ENCODE results near the gene BMERB1.
"Not testable (repeated sequence)": the region's sequence is repeated elsewhere in the genome, so short reads cannot be mapped to it uniquely, and the experiment has no call there.

The BMERB1 gene

DNA sequence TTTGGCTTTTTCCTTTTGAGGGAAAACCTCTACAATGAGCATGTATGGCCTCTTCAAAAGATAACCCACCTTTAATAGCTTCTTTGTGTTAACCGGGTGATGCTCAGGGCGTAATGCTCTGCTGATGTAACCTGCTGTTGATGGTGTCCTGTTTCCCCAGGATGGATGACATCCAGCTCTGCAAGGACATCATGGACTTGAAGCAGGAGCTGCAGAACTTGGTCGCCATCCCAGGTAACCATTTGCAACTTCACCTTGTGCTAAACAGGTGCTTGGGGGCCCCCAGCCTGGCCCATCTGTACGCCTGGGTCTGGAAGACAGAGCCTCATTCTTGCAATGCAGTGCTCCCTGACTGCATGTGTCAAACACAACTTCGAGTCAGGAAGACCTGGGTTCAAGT lies 133.4 kb downstream of the BMERB1 start:
- no peak for DNase-seq

DNA sequence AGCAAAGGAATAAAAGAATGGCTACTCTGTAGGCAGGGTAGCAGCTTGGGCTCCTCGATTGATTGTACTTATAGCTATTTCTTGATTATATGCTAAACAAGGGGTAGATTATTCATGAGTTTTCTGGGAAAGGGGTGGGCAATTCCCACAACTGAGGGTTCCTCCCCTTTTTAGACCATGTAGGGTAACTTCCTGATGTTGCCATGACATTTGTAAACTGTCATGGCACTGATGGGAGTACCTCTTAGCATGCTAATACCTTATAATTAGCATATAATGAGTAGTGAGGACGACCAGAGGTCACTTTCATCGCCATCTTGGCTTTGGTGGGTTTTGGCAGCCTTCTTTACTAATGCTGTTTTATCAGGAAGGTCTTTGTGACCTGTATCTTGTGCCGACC lies 136.3 kb downstream of the BMERB1 start:
- not testable (repeated sequence) for DNase-seq

DNA sequence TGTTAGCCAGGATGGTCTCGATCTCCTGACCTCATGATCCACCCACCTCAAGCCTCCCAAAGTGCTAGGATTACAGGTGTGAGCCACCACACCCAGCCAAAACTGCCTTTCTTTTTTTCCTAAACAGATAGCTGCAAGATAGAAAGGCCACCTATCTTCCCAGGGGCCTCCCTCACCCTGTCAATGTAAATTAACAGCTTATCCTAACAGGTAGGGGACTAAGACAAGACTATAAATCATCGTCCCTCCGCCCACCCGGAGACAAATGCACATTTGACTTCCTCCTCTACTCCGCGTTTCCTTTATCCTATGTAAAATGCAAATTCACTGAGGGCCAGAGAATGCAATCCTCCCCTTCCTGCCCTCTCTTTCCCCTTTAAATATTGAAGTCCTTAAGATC lies 137.2 kb downstream of the BMERB1 start:
- DNase-seq, result no peak

DNA sequence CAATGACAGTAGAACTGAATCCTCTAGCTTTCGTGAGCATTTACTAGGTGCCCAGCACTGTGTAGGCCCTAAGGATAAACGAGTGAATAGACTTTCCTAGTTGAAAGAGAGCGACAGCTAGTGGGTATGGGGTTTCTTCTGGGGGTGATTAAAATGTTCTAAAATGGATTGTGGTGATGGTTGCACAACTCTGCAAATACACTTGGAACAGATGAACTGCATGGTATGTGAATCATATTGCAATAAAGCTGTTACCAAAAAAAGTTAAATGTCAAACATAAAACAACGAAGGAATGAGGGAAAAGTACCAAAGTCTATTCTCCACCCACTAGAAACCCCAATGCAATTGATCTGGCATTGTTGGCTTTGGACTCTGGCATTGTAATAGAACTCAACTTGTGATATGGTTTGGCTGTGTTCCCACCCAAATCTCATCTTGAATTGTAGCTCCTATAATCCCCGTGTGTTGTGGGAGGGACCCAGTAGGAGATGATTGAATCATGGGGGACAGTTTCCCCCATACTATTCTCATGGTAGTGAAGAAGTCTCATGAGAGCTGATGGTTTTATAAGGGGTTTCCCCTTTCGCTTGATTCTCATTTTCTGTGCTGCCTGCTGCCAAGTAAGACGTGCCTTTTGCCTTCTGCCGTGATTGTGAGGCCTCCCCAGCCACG lies 138.1 kb downstream of the BMERB1 start:
- DNase-seq, result no peak

DNA sequence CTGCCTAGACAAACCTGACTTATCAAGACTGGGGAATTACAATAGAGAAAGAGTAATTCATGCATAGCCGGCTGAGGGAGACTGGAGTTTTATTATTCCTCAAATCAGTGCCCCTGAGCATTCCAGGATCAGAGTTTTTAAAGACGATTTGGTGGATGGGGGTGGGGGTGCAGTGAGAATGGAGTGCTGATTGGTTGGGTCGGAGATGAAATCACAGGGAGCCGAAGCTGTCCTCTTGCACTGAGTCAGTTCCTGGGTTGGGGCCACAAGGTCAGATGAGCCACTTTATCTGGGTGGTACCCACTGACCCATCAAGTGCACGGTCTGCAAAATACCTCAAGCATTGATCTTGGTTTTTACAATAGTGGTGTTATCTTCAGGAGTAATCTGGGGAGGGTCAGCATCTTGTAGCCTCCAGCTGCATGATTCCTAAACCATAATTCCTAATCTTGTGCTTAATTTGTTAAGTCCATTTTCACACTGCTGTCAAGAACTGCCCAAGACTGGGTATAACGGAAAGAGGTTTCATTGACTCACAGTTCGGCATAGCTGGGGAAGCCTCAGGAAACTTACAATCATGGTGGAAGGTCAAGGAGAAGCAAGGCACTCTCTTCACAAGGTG lies 139.0 kb downstream of the BMERB1 start:
- DNase-seq, result no peak

DNA sequence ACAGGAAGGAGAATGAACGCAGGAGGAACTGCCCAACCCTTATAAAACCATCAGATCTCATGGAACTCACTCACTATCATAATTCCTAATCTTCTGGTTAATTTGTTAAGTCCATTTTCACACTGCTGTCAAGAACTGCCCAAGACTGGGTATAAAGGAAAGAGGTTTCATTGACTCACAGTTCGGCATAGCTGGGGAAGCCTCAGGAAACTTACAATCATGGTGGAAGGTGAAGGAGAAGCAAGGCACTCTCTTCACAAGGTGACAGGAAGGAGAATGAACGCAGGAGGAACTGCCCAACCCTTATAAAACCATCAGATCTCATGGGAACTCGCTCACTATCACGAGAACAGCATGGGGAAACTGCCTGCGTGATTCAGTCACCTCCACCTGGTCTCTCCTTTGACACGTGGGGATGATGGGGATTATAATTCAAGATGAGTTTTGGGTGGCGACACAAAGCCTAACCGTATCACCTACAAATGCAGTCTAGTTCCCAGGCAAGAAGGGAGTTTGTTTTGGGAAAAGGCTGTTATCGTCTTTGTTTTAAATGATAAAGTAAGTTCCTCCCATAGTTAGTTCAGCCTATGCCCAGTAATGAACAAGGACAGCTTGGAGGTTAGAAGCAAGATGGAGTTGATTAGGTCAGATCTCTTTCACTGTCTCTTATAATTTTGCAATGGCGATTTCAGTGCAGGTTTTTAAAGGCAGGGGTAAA lies 139.7 kb downstream of the BMERB1 start:
- not testable (repeated sequence) for DNase-seq

DNA sequence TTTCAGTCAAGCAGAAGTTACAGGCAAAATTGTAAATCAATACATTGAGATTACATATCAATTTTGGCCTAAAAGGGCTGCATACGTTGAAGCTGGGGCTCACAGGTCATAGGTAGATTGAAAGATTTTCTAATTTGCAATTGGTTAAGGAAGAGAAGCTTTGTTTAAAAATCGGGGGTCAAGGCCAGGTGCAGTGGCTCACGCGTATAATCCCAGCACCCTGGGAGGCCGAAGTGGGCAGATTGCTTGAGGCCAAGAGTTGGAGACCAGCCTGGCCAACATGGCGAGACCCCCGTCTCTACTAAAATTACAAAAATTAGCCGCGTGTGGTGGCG lies 140.2 kb downstream of the BMERB1 start:
- no peak for DNase-seq

DNA sequence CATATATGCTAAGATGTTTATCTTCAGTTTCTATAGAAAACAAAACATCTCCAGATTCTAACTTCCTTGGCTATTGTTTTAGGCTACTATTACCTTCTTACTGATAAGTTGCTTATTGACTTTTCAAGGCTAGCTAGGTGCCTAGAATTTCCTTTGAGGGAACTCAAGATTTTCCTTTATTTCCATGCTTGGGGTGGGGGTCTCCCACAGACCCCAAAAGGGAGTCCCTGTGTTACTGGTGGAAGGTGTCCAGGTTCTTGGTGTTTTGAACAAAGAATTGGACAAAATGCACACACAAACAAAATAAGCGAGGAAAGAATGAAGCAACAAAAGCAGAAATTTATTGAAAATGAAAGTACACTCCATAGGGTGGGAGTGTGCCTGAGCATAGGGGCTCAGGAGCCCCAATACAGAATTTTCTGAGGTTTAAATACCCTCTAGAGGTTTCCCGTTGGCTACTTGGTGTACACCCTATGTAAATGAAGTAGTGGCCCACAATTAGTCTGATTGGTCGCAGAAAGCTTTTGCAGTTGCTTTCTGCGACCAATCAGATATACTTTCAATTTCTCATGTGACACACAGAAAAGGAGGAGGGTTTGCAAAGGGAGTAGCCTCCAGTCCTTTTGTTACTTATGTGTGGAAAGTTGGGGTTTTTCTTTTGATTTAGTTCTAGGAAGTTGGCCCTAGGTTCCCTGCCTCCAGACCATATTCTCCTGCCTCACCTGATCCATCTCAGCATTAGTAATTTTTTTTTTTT lies 141.1 kb downstream of the BMERB1 start:
- DNase-seq, result no peak

DNA sequence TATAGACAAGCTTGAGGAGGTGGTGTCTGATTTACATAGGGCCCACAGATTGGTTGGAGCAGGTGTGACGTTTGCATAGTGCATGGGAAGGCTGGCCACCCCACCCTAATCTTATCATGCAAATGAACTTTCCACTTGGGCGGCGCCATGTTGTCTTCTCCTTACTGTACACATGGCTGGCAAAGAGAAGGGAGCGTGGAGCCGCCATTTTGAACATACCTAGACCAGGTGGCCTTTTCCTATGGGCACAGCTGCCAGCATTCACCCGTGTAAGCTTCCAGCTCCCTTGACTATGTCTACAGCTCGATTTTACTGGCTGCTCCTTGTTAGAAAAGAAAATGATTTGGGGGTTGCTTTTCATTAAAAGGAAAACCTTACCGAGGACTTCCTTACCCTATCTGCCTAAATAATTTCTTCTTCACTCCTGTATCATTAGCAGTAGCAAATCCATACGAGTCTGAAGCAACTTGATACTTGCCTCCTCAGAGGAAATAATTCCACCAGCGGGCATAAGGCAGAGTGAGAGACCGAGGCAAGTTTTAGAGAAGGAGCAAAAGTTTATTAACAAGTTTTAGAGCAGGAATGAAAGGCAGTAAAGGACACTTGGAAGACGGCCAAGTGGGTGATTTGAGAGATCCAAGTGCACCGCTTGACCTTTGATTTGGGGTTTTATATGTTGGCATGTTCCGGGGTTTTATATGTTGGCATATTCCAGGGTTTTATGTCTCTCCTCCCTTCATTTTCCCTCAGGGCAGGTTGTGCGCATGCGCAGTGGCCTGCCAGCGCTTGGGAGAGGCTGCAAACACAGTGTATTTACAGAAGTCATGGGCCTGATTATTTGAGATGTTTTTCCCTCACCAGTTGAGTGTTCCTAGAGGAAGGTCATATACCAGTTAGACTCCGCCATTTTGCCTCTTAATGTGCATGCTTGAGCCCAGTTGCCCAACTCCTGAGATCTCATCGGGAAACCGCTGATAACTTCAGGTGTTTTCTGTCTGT lies 142.9 kb downstream of the BMERB1 start:
- DNase-seq, result no peak

DNA sequence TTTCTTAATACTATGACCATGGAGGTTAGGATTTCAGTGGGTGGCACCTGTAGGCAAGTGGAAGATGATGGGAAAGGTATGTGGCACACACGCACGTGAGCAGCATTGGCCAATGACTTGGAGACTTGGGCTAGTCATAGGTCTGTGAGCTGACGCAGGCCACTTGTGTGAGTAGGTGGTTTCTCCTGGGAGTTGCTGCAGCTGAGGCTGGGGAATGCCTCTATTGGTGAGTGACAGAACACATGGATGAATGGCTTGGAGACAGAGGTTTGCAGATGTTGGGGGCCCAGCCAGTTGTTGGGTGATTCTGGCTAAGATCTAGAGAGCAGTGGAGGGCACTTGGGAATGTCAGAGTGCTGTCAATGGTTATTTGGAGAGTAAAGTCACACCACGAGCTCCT lies 144.4 kb downstream of the BMERB1 start:
- DNase-seq, result no peak

DNA sequence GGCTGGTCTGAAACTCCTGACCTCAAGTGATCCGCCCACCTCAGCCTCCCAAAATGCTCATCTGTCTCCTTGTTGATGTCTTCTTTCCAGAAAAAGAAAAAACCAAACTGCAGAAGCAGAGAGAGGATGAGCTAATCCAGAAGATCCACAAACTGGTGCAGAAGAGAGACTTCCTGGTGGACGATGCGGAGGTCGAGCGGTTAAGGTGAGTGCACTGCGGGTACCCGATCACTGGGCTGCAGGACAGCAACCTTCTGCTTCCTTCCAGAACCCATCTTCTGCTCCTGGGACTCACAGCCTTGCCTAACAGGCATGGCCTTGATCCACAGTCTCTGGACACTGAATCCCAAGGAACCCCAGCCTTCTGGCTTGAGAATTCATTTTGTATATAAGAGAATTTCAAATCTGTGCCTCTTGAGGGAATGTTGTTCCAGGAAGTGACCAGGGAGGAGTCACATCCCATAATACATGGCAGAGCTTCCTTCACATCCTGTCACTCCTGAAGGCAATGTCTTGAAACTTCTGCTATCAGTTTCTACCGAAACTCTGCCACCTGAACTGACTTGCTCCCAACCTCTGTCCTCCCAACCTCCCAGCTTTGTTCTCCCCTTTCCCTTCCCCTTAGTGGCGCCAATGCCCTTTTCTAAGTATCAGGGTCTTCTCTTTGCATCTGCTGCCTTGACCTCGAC lies 146.9 kb downstream of the BMERB1 start:
- no peak for DNase-seq

DNA sequence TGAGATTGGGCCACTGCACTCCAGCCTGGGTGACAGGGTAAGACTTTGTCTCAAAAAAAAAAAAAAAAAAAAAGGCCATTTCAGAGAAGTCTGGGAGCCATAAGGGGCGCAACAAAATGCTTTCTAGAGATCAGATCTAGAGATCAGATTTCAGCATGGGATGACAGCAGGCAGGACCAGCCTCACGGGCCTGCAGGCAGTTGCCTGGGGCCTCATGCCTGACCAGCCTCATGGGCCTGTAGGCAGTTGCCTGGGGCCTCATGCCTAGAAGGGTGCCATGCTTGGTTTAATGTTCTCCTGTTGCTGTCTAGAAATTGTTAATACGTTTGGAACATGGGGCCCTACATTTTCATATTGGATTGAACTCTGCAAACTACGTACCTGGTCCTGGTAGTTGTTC lies 149.1 kb downstream of the BMERB1 start:
- no peak for DNase-seq

DNA sequence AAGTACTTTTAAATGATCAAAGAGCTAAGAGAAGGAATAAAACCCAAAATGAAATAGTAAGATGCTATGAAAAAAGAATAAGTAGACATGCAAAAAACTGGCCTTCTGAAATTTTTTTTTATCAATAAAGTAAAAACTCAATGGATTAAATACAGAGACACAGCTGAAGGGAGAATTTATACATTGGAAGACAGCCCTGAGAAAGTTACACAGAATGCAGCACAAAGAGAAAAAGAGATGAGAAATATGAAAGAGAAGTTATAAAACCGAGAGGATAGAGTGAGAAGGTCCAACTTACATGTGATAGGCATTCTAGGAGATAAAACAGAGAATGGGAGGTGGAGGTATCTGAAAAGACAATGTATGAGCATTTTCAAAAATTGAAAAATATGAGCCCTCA lies 151.6 kb downstream of the BMERB1 start:
- no peak for DNase-seq

DNA sequence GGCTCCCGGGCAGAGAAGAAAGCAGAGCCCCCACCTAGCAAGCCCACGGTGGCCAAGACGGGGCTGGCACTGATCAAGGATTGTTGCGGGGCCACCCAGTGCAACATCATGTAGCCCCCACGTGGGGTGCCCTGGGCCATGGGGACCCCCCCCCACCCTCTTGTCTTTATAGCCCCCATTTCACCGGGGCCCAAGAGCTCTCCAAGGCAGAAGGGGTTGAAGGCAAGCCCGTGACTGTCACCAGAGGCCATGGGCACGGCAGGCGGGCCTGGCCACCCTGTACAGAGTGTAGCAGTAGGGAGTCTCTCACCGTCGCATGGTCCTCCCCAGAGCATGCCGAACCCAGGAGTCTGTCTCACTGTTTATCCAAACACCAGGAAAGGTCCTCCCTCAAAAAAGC lies 152.3 kb downstream of the BMERB1 start:
- DNase-seq, result no peak

DNA sequence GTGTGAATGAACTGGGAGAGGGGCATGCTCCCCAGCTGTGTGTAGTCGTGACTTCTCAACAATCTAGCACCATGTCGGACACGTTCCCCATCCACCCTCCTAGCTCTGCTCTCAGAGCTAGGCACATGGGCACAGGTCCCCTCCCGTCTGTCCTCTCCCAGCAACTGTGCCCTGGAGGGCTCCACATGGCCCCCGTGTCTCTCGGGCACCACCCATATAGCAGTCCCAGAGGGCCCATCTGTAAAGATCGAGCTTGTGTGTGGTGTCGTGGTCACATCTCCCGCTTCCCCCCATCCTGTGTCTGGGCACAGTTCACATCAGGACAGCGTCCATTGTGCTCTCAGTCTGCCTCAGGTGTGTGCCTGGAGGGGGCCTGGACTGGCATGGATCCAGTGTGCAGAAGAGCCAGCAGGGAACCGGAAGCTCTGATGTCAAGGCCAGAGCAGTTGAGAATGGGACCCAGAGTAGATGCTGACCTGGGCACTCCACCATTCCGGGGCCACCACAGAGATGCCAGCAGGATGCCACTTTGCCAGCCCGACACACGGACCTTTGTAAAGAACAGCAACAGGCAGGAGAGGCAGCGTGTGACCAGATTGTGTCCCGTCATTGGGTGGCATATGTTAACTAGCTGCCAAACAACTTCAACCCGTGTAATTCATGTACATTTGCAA lies 152.9 kb downstream of the BMERB1 start:
- DNase-seq, result no peak

DNA sequence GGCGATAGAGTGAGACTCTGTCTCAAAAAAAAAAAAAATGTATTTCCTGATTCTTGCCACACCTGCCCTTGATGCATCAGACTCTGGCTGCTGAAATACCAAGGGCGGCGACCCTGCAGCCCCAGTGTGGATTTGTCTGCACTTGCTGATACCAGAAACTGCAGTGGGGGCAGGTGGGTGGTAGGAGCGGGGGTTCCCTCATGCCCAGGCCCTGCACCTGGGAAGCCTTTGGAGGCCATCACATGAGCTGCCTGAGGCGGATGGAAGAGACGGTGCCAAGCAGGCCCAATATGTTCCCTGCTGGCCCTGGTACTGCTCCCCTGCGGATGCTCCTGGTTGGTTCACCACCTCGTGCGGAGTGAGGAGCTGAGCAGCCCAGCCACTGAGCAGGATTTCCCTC lies 157.9 kb downstream of the BMERB1 start:
- DNase-seq, result no peak

DNA sequence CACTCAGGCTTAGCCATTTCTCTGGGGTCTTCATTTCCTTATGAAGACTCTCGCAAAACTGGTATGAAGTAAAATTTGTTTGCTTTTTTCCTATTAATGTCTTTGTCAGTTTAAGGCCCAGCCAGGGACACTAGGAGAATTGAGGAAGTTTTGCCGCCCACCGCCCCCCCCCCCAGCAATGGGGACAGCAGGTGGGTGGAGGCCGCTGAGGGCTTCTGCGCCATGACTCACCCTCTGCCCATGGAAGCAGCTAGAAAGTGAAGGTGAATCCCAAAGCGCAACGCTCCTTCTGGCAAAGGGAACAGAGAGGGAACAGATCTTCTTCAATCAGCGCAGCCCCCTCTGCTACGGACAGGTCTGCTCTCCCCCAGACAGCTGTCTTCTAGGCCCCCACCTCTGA lies 158.8 kb downstream of the BMERB1 start:
- DNase-seq, result no peak

DNA sequence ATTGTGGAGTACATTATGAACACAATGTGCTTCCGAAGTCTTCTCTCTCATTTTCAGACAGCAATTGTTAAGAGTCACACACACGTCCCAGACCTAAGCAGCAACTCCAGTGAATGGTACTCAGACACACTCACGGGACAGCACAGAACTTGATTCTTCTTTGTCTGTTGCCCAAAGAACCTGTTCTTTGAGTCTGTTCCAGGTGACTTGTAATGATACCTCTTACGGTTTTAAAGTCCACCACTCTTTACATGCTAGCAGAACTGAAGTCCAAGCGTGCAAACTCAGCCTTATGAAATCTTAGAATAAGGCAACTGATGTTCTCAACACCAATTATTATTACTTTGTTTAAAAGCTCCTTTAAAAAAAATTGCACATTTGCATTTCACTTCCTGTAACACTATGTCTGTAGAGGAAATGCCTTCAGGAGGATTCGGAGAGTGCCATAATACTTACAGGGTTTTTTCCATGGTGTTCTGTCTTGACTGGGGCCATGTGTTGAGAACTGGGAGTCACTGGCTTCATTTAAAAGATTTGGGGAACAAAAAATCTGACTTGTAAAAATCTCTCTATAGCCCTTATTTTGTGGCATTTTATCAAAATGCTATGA lies 160.4 kb downstream of the BMERB1 start:
- DNase-seq, result no peak

DNA sequence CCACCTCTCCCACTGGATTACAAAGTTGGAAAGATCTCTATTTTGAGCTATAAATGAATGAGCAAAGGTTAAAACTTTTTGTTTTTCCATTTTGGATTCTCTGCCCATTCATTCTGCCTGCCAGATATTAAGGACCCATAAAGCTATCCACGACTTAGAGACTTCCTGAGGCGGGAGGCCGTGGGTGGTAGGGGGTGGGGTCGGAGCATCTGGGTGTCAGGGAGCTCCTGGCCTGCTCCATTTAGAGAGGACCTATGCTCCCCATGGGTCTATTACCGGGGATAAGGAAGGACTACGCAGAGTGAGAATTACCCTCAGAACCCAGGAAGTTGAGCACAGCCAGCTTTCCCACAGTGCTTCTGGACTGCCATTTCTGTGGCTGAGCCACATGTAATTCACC lies 162.7 kb downstream of the BMERB1 start:
- no peak for DNase-seq

DNA sequence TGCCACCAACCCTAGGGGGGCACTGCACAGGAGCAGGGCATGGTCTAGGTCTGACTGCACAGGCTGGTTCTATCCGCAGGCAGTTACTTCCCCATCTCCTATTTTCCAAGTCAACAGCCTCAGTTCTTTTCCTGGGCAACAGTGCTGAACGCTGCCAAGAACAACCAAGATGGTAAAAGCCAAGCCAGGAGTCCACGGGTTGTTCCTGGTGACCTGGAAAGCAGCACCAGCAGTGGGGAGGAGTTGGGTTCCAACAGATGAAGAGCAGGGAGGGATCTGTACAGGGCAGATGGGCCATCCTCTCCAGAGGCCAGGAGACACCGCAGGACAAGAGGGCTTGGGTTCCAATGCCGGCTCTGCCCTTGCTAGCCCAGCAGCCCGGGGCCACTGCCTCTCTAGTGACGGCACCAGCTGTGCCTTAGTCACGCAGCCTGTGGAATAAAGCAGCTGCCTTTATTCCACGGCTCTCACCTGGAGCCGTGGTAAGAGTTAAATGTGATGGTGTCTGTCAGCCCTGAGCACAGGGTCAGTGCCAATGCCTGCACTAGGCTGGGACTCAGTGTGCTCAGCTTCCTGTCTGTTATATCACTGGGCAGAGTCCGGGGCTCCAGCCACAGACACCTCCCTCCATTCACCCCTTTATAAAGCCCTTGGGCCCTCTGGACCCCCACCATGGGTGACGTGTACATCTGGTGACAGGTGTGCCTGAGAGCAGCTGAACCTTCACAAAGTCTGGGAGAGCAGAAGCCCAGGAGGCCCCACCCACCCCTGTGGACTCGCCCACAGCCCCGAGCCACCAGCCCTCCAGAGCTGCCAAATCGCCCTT lies 163.6 kb downstream of the BMERB1 start:
- DNase-seq, result no peak

Measured in NCI-H446 treated with DMSO at 0.1 percent for 48 hours (cell line).